Neuronal stem cell (in vitro differentiated cells): ENCODE measurements around the gene EFNA5.

Experiments used
- DNase-seq: peaks from one replicate; pipeline ENCODE4 v3.0.0-alpha.2; 2013; ENCODE audit warnings: low spot score
- H2AFZ ChIP-seq: one replicate; pipeline ENCODE4 v1.6.1; 2013; ENCODE audit warnings: mild to moderate bottlenecking, low read length, inconsistent platforms
- H2AK5ac ChIP-seq: 2 replicates; pipeline ENCODE4 v1.6.1; 2013; ENCODE audit warnings: low read depth, mild to moderate bottlenecking, inconsistent platforms, low read length, moderate library complexity, mixed read lengths
- H2BK120ac ChIP-seq: 2 replicates; pipeline ENCODE4 v1.6.1; 2013; ENCODE audit warnings: low read depth, mild to moderate bottlenecking, inconsistent platforms, low read length, moderate library complexity, mixed read lengths
- H2BK12ac ChIP-seq: one replicate; pipeline ENCODE4 v1.6.1; 2013; ENCODE audit warnings: low read length, inconsistent platforms
- H2BK15ac ChIP-seq: 2 replicates; pipeline ENCODE4 v1.6.1; 2013; ENCODE audit warnings: mild to moderate bottlenecking, low read length, inconsistent platforms, mixed read lengths
- H2BK5ac ChIP-seq: one replicate; pipeline ENCODE4 v1.6.1; 2013; ENCODE audit warnings: inconsistent platforms, mild to moderate bottlenecking, low read length, moderate library complexity
- H3K14ac ChIP-seq: one replicate; pipeline ENCODE4 v1.6.1; 2013; ENCODE audit warnings: low read length, inconsistent platforms
- H3K18ac ChIP-seq: 2 replicates; pipeline ENCODE4 v1.6.1; 2013; ENCODE audit warnings: low read length, inconsistent platforms
- H3K23ac ChIP-seq: 2 replicates; pipeline ENCODE4 v1.6.1; 2013; ENCODE audit warnings: low read depth, mild to moderate bottlenecking, mixed read lengths, low read length, inconsistent platforms; ENCODE audit not compliant: poor library complexity
- H3K27ac ChIP-seq: replicated peaks from 3 replicates; pipeline ENCODE4 v1.5.1; 2013; ENCODE audit warnings: low read length, inconsistent platforms
- H3K27me3 ChIP-seq, 3 experiments: 2 replicates each; pipeline ENCODE4 v1.6.1; 2013; ENCODE audit warnings: low read length in 3 of 3, mild to moderate bottlenecking in 2 of 3, inconsistent platforms in 1 of 3, low read depth in 1 of 3, mixed read lengths in 1 of 3, moderate library complexity in 1 of 3; ENCODE audit not compliant: control insufficient read depth in 3 of 3, insufficient read depth in 3 of 3
- H3K36me3 ChIP-seq, 2 donors: replicated peaks in 1 of 2; 2 replicates each; pipeline ENCODE4 v1.6.1; 2013; ENCODE audit warnings: low read length in 2 of 2; ENCODE audit not compliant: control insufficient read depth in 2 of 2, insufficient read depth in 2 of 2
- H3K4ac ChIP-seq: 2 replicates; pipeline ENCODE4 v1.6.1; 2013; ENCODE audit warnings: inconsistent platforms, mild to moderate bottlenecking, low read length, moderate library complexity
- H3K4me1 ChIP-seq, 2 donors: 1 replicate in 1 of 2; 2 replicates in 1 of 2; pipeline ENCODE4 v1.6.1; 2013; ENCODE audit warnings: low read length in 2 of 2, low read depth in 1 of 2; ENCODE audit not compliant: control insufficient read depth in 2 of 2, insufficient read depth in 1 of 2
- H3K4me2 ChIP-seq: one replicate; pipeline ENCODE4 v1.6.1; 2013; ENCODE audit warnings: mild to moderate bottlenecking, low read length, inconsistent platforms; ENCODE audit not compliant: insufficient read depth, poor library complexity, severe bottlenecking
- H3K4me3 ChIP-seq, 2 donors: 2 replicates each; pipeline ENCODE4 v1.5.1; 2013; ENCODE audit warnings: low read length in 2 of 2, mild to moderate bottlenecking in 2 of 2, inconsistent platforms in 1 of 2, moderate library complexity in 1 of 2
- H3K79me1 ChIP-seq: one replicate; pipeline ENCODE4 v1.6.1; 2013; ENCODE audit warnings: low read depth, mild to moderate bottlenecking, inconsistent platforms, low read length, moderate library complexity
- H3K9ac ChIP-seq: one replicate; pipeline ENCODE4 v1.6.1; 2013; ENCODE audit warnings: mild to moderate bottlenecking, low read depth, low read length, inconsistent platforms; ENCODE audit not compliant: poor library complexity
- H3K9me3 ChIP-seq, 2 donors: replicated peaks in 1 of 2; 2 replicates each; pipeline versions ENCODE3 to v1.6.1; 2013; ENCODE audit warnings: low read length in 2 of 2, mild to moderate bottlenecking in 2 of 2, inconsistent platforms in 1 of 2, low read depth in 1 of 2, mixed read lengths in 1 of 2, moderate library complexity in 1 of 2; ENCODE audit not compliant: control insufficient read depth in 2 of 2, insufficient read depth in 1 of 2
- H4K8ac ChIP-seq: one replicate; pipeline ENCODE4 v1.6.1; 2013; ENCODE audit warnings: low read depth, mild to moderate bottlenecking, inconsistent platforms, low read length, moderate library complexity
- H4K91ac ChIP-seq: one replicate; pipeline ENCODE4 v1.6.1; 2013; ENCODE audit warnings: low read length, low read depth, mild to moderate bottlenecking, inconsistent platforms; ENCODE audit not compliant: poor library complexity
- WGBS, 2 donors: extraction: QIAGEN DNeasy Blood & Tissue Kit; methylation state at CpG; one replicate each; pipeline ENCODE4 v1.1.7; 2013; ENCODE audit warnings: missing lambda C conversion rate in 2 of 2, mixed read lengths in 1 of 2; ENCODE audit not compliant: insufficient read length in 2 of 2, insufficient replicate concordance in 1 of 2; ENCODE audit errors: extremely low coverage in 2 of 2; 5-methylcytosine and 5-hydroxymethylcytosine counted together

EFNA5 gene

DNA sequence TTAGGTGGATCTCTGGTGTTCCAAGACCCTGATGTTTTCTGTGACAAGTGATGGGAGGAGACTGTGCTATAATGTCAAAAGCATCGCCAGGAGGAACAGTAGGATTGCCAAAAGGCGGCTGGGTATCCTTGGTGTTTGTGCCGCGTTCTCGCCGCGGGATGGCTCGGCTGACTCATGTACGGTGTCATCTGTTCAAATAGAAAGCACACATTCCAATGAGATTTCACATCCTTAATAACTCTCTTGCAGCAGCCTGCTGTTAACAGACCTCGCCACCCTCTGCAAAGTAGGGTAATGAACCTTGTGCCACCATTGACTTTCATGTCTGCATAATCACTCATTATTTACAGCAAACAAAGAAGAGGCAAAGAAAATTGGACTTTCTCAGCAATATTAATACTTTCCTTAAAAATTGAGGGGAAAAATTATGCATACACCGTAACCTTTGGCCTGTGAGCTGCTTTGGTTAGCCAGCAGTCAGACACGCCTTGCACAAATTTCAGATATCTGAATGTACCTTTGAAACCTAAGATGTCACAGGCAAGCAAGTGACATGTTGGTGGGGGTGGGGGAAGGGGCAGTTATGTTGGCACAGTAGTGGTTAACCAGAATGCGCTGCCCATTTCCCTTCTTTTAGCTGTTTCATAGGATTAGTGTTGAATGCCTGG lies 289.4 kb downstream of the EFNA5 start:
- Histone ChIP-seq H3K18ac (no peak overlapping the region), H3K4me1 (peaks cover 3 to 24% of the 10 kb centered on the region in 2 donors), H2AFZ (no peak overlapping the region), H2BK15ac (no peak overlapping the region), H3K4me3 (no peak overlapping the region), H3K27ac (no peak overlapping the region), H3K14ac (no peak overlapping the region), H3K4me2 (no peak overlapping the region), H3K27me3 (no peaks in the 10 kb centered on the region), H3K79me1 (peaks cover 3% of the 10 kb centered on the region), H3K9ac (no peak overlapping the region), H4K91ac (no peak overlapping the region), H4K8ac (no peak overlapping the region), H2BK120ac (no peak overlapping the region), H2BK12ac (no peak overlapping the region), H3K23ac (no peak overlapping the region), H3K9me3 (peaks cover 0 to 18% of the 10 kb centered on the region in 2 donors), H3K36me3 (peaks cover 22 to 94% of the 10 kb centered on the region in 2 donors), H2AK5ac (no peak overlapping the region), H3K4ac (no peak overlapping the region), H2BK5ac (no peak overlapping the region)
- no peak for DNase-seq
- WGBS, 2 donors = no CpG with 5 or more reads among the region's 13 CpGs

DNA sequence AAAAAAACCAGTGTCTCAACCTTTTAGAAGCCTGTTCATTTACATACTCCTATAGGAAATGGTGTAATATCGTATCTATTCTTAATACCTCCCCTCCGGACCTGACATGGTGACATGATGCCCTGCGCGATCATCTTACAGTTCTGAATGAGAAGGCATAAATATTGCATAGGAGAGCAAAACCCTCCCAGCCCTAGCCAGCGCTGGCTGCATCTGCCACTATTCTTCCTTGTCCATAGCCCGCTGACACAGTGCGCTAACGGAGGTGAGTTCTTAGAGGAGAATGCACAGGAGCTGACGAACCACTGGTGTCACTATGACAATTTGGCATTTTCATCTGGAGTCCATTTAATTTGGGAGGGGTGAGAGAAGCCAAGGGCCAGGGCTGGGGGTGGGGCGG lies 290.1 kb downstream of the EFNA5 start:
- Histone ChIP-seq H4K8ac (no peak overlapping the region), H3K4me2 (no peak overlapping the region), H3K4me1 (peaks cover 3 to 22% of the 10 kb centered on the region in 2 donors), H3K4ac (no peak overlapping the region), H2BK120ac (no peak overlapping the region), H3K9me3 (peaks cover 0 to 18% of the 10 kb centered on the region in 2 donors), H2BK15ac (no peak overlapping the region), H3K79me1 (peaks cover 3% of the 10 kb centered on the region), H3K14ac (no peak overlapping the region), H2BK12ac (no peak overlapping the region), H3K23ac (no peak overlapping the region), H3K27me3 (no peaks in the 10 kb centered on the region), H3K36me3 (peaks cover 21 to 92% of the 10 kb centered on the region in 2 donors), H4K91ac (no peak overlapping the region), H2AFZ (no peak overlapping the region), H3K9ac (no peak overlapping the region), H2BK5ac (no peak overlapping the region), H3K18ac (no peak overlapping the region), H3K4me3 (no peak overlapping the region), H3K27ac (no peak overlapping the region), H2AK5ac (no peak overlapping the region)
- WGBS, 2 donors = no CpG with 5 or more reads among the region's 10 CpGs
- no peak for DNase-seq

GRCh38 chr5:107378218-107378899 lies 292.4 kb downstream of the EFNA5 start:
- Histone ChIP-seq H3K9ac (no peak overlapping the region), H3K4me2 (no peak overlapping the region), H3K27ac (no peak overlapping the region), H2AFZ (no peak overlapping the region), H3K4me3 (no peak overlapping the region), H4K91ac (no peak overlapping the region), H2BK12ac (no peak overlapping the region), H3K9me3 (peaks cover 0 to 14% of the 10 kb centered on the region in 2 donors), H3K4ac (no peak overlapping the region), H2BK15ac (no peak overlapping the region), H3K18ac (no peak overlapping the region), H3K14ac (no peak overlapping the region), H3K27me3 (no peaks in the 10 kb centered on the region), H4K8ac (no peak overlapping the region), H3K23ac (no peak overlapping the region), H2BK120ac (no peak overlapping the region), H3K4me1 (peaks cover 15 to 23% of the 10 kb centered on the region in 2 donors), H3K36me3 (peaks cover 16 to 70% of the 10 kb centered on the region in 2 donors), H3K79me1 (peaks cover 1% of the 10 kb centered on the region), H2BK5ac (no peak overlapping the region), H2AK5ac (no peak overlapping the region)
- WGBS, 2 donors = no CpG with 5 or more reads among the region's 2 CpGs
- DNase-seq = no peak

- Histone ChIP-seq H3K23ac (no peak overlapping the region), H4K91ac (no peak overlapping the region), H2AK5ac (no peak overlapping the region), H2BK120ac (no peak overlapping the region), H3K4me3 (no peak overlapping the region), H3K18ac (no peak overlapping the region), H2BK5ac (no peak overlapping the region), H3K14ac (no peak overlapping the region), H3K9me3 (peaks cover 0 to 14% of the 10 kb centered on the region in 2 donors), H3K4ac (no peak overlapping the region), H4K8ac (no peak overlapping the region), H3K36me3 (peaks cover 13 to 60% of the 10 kb centered on the region in 2 donors), H3K79me1 (peaks cover 1% of the 10 kb centered on the region), H2BK15ac (no peak overlapping the region), H3K4me2 (no peak overlapping the region), H3K27ac (no peak overlapping the region), H3K4me1 (peaks cover 17 to 18% of the 10 kb centered on the region in 2 donors), H2BK12ac (no peak overlapping the region), H2AFZ (no peak overlapping the region), H3K27me3 (no peaks in the 10 kb centered on the region), H3K9ac (no peak overlapping the region)
- WGBS, 2 donors = no CpG with 5 or more reads among the region's 5 CpGs
- DNase-seq = no peak
These were observed 293.5 kb downstream of the EFNA5 start for GRCh38 chr5:107377277-107377609.
